GM19324 (cell line): Measurements from ENCODE around the gene KRT222.

Experiments used
- ATAC-seq: cut with Tn5 transposase; IDR thresholded peaks from one replicate; pipeline ENCODE4 v1.9.1; 2021; ENCODE audit warnings: mild to moderate bottlenecking, moderate library complexity; ENCODE audit not compliant: unreplicated experiment, low FRiP score

Gene KRT222

GRCh38 chr17:40659911-40660310 lies 5.1 kb downstream of the KRT222 start:
- ATAC-seq = no peak

DNA sequence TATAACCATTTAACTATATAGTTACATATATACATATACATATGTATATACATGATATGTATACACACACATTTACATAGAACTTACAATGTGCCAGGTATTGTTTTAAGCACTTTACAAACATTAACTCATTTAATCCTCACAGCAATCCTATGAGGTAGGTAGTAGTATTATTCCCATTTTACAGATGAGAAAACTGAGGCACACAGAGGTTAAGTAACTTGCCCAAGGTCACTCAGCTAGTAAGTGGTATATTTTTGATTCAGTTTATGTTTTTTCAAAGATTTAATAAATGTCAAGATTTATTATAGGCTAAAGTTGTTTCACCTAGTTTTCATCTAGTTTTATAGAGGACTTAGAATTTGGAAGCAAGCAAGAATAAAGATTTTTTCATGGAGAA lies 6.6 kb downstream of the KRT222 start:
- no peak for ATAC-seq

DNA sequence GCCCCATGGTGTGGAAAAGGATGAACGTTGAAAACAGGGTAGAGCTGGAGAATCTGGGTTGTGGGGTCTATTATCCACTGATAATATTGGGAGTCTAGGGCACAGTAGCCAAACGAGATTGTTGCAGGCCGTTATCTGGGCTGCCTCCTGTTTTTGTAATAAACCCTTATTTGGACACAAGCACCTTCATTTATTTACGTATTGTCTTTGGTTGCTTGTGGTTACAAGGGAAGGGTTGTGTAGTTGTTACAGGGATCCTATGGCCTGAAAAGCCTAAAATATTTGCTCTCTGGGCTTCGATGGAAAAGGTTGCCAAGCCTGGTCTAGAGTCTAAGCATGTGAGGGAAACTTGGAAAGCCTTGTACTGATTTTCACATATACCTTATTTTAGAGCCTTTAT lies 13.0 kb downstream of the KRT222 start:
- ATAC-seq = no peak

- ATAC-seq = no peak
These were observed 16.5 kb downstream of the KRT222 start for GRCh38 chr17:40648384-40648968.

DNA sequence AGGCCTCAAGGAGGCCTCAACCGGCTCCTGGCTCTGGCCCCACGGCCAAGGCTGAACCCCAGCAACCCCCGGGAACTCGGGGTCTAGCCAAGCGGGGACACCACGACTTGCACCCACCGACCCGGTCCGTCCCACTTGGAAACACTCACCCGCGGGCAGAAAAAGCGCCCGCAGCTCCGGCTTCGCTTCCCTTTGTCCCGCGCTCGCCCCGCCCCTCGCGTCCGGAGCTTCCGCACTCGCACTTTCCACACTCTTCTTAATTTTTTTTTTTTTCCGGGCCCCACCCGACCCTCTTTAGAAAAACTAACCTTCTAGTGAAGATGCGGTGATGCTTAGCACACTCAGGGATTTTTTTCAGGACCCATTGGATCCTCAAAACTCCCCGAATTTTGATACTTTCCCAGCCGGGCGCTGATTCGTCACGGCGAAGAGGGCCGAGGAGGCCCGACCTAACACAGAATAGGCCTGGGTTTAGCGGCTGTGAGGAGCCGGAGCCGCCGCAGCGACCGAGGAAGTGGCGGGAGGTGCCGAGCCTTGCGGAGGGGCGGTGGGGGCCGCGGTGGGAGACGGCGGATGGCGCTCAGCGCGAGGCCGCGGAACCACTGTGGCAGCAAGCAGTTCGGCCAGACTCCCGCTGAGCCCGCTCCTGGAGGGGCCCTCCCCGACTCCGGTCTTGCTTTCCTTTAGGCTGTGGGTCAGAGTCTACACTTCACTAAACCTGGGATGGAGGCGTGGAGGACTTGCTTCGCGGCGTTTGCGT lies 17.2 kb downstream of the KRT222 start, which contains the start of gene SMARCE1:
TSS of gene SMARCE1 (minus strand) at position 195 of the 760 bp plus-strand sequence. CDS start 2,016 bp downstream, outside the sequence.
- peak; percentile 70 for ATAC-seq

GRCh38 chr17:40646791-40647623 lies 18.0 kb downstream of the KRT222 start:
- peak; percentile 47 for ATAC-seq

- ATAC-seq = no peak
These were observed 19.0 kb downstream of the KRT222 start for GRCh38 chr17:40645943-40646342.

DNA sequence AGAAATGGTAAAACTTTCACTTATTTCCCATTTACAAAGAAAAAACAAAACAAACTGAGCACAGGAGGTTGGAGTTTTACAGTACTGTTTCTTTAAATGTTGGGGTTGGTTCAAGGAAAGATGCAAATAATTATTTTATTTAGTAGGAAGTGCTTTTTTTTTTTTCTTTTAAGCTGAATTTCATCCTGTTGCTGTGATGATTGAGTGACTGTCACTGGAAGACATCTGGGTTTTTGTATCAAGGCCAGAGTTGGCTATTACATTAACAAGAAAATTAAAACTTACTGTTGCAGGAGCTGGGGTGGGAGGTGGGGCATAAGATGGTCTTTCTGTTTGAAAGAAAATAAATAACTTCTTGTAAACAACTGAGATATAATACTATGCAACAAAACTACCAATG lies 19.7 kb downstream of the KRT222 start:
- ATAC-seq = no peak

DNA sequence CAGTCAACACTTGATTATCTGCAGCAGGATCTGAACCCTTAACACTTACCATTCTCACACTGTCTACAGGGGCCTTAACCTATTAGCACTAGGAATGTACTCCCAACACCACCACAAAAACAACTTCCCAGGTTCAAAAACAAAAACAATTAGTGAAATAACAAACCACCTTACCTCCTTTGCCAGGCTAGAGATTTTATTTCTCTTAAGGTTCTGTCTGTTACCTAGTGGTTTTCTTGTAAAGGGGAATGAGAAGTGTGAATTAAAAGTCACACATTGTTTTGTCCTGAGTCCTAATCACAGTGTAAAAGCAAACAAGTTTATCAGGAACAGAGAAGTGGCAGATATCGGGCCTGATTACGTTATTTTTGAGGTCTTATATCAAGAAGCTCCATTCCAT lies 27.0 kb downstream of the KRT222 start:
- ATAC-seq = no peak

GRCh38 chr17:40633871-40634270 lies 31.1 kb downstream of the KRT222 start:
- ATAC-seq = no peak

- no peak for ATAC-seq
These were observed 32.8 kb downstream of the KRT222 start for GRCh38 chr17:40632216-40632615.

GRCh38 chr17:40629842-40630241 lies 35.1 kb downstream of the KRT222 start:
- no peak for ATAC-seq

DNA sequence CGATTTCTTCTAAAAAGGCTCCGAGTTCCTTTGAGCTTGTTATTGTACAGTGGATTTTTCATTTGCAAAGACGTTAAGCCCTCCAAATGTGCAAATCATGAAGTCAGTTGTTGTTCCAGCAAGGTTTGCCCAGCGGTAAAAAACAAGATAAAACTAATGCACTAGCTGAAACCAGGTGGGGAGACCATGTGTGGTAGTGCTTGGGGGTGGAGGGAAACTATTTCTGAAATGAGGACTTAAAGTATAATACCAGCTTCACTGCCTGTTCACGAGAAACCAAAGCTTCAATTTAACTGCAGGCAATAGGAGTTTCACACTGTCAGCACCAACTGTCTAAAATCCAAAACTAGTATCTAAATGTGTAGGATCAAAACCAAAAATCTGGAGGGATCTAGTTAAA lies 39.7 kb downstream of the KRT222 start:
- ATAC-seq = no peak

GRCh38 chr17:40623419-40624210 lies 41.4 kb downstream of the KRT222 start:
- no peak for ATAC-seq

DNA sequence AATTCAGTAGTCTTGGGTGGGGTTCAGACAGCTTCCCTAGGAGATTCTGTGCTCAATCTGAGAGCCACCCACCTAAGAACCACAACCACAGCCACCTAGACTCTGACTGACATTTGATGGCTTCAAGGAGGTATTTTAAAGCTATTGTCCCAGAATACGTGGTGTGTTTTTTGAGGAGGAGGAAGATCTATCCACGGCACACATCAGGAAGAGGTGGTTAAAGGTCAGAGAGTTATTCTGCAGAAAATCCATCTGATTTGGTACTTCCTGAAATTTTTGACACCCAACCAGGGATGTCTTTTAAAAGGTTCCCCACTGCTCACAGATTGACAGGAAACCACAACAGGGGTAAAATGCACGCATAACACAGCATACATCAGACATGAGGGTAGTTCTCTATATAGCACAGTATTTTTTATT lies 42.5 kb downstream of the KRT222 start:
- no peak for ATAC-seq

DNA sequence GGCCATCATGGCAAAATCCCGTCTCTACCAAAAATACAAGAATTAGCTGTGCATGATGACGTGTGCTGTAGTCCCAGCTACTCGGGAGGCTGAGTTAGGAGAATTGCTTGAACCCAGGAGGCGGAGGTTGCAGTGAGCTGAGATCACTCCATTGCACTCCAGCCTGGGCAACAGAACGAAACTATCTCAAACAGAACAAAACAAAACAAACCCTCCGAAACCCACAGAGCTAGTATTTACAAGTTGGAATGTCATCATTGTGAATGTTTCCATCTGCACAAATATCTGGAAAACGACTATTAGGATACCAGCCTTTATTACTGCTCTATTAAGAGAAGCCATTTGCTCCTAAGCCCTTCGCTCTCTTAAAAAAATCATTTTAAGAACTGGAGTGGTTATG lies 43.4 kb downstream of the KRT222 start:
- no peak for ATAC-seq

DNA sequence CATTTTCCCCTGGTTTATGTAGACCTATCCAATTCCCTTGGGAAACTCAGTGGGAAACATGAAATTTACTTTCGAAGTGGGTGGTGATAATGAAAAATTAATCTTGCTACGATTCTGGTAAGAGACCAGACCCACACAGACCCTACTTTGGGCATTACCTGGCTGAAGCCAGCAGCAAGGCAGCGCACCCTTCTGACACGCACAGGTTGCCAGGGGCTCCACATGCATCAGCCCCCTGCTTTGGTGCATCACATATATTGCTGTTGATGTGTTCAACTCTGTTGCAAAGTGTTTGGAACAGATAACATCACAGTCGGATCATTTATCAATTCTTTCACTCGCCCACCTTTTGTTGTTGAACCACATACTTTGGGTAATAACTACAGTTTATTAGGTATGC lies 44.0 kb downstream of the KRT222 start:
- ATAC-seq = no peak

DNA sequence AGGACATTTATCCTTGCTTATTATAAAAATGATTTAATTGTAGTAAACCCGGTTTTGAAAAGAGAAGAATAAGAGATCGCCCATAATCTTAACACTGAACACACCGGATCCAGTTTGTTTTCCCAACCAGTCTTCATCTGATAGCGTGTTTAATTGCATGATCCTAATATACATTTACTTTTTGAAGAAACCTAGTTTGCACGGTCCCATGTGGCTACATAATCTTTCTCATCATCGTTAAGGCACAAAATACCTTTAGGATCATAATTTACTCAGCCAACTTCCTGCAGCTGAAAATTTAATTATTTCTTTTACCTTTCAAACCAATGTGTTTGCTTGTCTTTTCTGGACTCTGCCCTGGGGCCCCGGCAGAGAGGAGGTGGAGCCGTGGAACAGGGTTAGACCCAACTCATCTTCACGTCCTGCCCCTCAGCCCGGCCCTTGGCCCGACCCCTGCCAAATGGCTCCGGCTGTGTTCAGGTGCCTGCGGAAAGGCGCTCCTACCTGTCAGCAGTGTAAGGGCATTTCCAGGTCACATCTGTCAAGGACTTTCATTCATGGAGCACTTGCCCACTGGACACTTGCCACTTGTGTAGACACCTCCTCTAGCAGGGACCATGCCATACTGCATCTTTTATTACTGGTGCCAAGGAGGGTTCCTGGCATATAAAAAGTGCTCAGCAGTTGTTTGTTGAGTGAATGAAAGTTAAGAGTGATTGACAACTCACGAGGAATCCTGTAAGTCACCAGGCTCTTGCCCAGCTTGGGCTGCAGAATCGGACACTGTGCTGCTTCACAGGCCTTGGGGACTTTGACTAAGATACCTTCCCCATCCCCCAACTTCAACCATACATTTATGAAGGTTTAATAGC lies 46.0 kb downstream of the KRT222 start:
- ATAC-seq = no peak

- ATAC-seq = no peak
These were observed 47.2 kb downstream of the KRT222 start for GRCh38 chr17:40617678-40618240.
